NCI-H510A (cell line): Measurements from ENCODE around the gene SNAI3.

ENCODE experiments used
- DNase-seq: peaks from one replicate; lab custom pipeline; 2025; lab: John Stamatoyannopoulos, UW

Gene SNAI3

GRCh38 chr16:88634141-88634993 lies 51.9 kb downstream of the SNAI3 start:
- no peak for DNase-seq

- no peak for DNase-seq
Observed at GRCh38 chr16:88633684-88634140, 52.6 kb downstream of the SNAI3 start.

- no peak for DNase-seq
Observed at GRCh38 chr16:88632587-88632930, 53.7 kb downstream of the SNAI3 start.

- no peak for DNase-seq
Observed at GRCh38 chr16:88631920-88632586, 54.3 kb downstream of the SNAI3 start.

GRCh38 chr16:88631384-88631783 lies 54.9 kb downstream of the SNAI3 start:
- DNase-seq = no peak

GRCh38 chr16:88630941-88631340 lies 55.4 kb downstream of the SNAI3 start:
- no peak for DNase-seq

GRCh38 chr16:88630433-88630832 lies 55.9 kb downstream of the SNAI3 start:
- no peak for DNase-seq

GRCh38 chr16:88629835-88630234 lies 56.5 kb downstream of the SNAI3 start:
- DNase-seq = no peak

GRCh38 chr16:88628512-88628974 lies 57.8 kb downstream of the SNAI3 start:
- DNase-seq = no peak
